HG03280 (cell line): ENCODE measurements around the gene MAP3K3.

Experiments used
- ATAC-seq: cut with Tn5 transposase; IDR thresholded peaks from one replicate; pipeline ENCODE4 v1.9.1; 2021; ENCODE audit warnings: mild to moderate bottlenecking, moderate library complexity; ENCODE audit not compliant: unreplicated experiment

Gene MAP3K3

DNA sequence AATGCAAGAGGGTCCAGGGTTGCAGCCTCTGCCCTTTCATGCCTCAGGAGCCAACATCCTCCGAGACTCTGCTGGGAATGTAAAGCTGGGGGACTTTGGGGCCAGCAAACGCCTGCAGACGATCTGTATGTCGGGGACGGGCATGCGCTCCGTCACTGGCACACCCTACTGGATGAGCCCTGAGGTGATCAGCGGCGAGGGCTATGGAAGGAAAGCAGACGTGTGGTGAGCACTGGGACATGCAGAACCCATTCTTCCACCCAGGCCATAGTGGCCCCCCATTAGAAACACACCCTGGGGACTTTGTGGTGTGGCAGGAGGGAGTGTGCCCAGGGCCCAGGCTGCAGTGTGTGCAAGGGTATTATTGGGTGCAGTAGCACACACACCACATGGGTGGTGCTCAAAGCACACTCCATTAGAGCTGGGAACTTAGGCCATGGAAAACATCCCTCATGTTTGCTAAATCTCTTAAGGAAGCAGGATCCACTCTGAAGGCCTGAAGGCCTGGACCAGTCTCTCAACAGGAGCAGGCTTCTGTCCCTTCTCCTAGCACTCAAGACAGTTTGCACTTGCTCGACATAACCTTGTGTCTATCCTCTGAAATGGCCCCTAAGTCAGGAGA is 70.1 kb downstream of the MAP3K3 start:
- ATAC-seq = no peak

DNA sequence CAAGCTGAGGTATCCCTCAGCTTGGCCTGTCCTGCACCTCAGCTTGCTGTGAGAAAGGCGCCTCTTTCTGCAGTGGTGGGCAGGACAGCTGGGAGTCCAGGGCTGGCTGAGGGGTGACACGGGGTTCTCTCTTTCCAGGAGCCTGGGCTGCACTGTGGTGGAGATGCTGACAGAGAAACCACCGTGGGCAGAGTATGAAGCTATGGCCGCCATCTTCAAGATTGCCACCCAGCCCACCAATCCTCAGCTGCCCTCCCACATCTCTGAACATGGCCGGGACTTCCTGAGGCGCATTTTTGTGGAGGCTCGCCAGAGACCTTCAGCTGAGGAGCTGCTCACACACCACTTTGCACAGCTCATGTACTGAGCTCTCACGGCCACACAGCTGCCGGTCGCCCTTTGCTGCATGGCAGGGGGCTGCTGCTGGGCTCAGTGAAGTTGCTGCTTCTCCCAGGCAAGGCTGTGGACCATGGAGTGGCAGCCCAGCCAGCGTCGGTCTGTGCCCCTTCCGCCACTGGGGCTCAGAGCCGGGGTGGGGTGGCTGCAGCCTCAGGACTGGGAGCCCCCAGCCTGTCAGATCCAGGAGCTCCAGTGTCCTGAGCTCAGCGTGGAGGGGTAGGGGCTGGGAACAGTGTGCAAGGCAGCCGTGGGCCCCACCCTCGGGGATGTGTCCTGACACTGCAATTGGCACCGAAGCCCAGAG is 71.3 kb downstream of the MAP3K3 start:
- ATAC-seq = no peak

DNA sequence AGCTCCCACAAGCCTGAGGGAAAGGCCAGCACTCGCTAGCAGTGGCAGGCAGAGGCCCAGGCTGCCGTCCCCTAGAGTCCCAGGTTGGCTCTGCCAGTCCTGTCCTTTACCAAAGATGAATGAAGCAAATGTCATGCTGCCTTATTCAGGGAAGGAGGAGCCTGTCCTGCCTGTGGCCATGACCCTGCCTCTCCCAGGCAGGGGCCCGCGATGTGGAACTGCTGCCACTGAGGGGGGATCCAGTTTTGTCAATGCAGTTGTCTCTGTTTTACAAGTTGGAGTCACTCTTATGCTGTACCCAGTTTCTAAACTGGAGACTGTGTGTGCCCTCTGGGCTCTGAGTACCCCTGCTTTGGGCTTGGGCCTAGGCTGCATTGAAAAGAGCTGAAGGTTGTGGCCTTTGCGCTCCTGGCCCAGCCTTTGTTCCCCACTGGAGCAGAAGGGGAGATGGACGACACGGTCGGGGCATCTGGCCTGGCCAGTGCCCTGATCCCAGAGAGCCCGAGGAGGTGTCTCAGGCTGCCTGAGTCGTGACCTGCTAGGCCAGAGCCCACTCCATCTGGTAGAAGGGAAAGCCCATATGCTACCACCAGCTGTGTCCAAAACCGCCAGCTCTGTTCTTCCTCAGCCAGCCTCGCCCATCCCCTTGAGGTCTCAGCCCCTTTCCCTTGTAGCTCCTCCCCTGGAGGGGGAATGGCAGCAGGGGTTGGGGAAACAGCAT is 72.2 kb downstream of the MAP3K3 start:
- no peak for ATAC-seq

DNA sequence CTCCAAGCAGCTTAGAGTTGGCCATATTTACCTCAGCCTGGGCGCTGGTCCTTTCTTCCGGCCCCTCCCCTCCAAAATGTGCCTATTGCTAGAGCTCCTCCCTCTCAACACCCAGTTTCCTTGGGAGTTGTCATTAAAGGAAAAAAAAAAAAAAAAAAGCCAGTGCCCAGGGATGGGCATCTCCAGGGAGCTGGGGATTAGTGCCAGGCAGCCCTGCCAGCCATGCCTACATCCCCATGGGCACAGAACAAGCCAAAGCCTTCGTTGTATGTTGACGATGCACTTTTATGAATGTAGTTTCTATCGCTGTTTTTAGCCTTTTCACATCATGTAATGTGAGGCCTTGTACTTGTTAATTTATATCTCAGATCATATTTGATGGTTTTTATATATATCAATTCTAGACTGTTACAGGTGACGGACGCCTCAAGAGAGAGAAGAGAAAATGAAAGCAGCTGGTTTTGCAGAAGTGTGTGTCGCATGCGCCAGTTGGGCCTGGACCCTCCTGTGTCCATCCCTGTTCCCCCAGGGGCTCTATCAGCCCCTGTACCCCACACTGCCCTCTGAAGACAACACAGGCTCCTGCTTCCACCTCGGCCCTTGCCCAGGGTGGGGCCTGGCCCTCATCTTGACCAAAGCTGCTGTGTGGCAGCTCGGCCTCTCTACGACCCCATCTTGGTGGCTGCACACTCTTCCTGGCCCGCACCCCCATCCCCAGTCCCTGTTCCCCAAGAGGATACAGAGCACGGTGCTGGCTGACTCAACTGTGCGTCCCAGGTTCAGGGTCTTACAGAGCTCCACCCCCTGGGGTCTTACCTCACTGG is 72.9 kb downstream of the MAP3K3 start:
- no peak for ATAC-seq

- ATAC-seq = no peak
These were observed 73.7 kb downstream of the MAP3K3 start for GRCh38 chr17:63695889-63696288.

- no peak for ATAC-seq
These were observed 74.3 kb downstream of the MAP3K3 start for GRCh38 chr17:63696381-63696961.

GRCh38 chr17:63697341-63698286 is 75.4 kb downstream of the MAP3K3 start:
- ATAC-seq = peak; percentile 26

GRCh38 chr17:63698381-63698885 is 76.2 kb downstream of the MAP3K3 start:
- ATAC-seq = no peak

DNA sequence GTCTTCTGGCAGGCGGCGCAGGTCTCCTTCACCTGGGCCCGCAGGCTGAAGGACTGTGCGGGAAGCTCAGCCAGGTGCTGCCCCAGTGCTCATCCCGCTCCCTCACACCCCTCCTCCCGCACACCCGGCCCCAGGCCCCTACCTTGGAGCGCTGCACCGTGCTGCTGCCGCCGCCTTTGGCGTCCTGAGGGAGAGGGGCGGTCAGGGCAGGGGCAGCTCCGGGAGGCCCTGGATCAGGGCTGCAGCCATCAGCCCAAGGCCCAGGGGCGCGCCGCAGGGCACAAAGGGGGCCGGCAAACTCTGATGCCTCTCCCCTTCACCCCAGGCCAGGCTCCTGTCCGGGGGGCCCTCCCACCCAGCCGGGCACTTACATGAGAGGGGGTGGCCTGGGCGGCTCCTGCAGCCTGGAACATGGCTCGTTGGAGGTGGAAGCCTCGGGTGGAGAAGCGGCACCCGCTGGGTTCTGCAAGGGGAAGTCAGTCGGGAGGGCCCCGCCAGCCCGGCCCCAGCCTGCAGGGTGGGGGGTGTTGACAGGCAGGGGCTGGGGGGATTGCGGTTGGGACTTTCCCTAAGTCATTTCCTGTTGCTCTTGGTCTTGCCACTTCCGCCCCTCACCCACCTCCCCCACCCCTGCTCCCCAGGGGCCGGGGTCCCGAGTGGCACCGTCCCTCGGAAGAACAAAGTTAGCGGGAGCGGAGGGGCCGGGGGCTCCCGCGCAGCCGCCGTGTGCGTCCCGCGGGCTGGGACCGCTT is 76.8 kb downstream of the MAP3K3 start:
- peak; percentile 16 for ATAC-seq

- peak; percentile 25 for ATAC-seq
These were observed 77.7 kb downstream of the MAP3K3 start, which contains the start of gene LIMD2 for GRCh38 chr17:63699638-63700527. Gene LIMD2, minus strand, starts transcription at chr17:63700125. Its CDS starts 827 bp downstream, at chr17:63699298.

DNA sequence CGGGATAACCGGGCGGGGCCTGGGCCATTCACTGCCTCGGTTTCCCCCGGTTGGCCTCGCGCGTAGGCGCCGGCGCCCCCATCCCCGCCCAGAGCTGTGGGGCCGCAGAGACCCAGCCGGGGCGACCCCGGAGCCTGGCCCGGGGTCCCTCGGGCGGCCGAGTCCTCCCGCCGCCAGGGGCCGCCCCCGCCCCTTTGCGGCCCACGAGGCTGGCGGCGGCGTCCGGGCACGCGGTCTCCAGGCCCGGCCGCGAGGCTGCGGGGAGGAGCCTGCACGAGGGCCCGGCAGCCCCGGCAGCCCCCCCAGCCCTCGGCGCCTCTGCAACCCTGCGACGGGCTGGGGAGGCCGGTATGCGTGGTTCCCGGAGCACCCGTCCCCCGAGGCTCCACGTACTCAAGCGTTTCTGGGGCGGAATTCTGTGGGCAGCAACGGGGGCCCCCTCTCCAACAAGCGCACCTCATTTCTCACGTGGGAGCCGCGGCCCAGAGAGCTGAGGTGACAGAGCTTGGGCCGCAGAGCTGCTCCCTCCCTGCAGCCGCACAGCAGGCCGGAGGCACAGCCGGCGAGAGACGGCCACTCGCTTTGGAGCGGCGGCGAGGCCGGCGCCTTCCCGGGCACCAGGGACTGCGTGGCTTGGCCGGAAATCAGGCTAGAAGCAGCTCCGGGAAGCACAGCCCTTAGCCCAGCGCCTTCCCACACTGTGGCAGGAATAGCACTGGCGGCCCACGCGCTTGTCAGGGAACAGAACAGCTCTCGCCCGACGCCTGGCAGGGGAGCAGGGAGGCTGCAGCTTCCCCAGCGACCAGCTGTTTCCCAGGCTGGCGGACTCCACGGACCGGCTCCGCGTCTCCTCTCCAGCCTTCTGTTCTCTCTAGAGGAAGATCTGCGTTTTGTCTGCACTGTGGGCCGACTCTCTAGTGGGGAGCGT is 78.6 kb downstream of the MAP3K3 start:
- no peak for ATAC-seq

- no peak for ATAC-seq
These were observed 79.2 kb downstream of the MAP3K3 start for GRCh38 chr17:63701456-63701820.

- no peak for ATAC-seq
These were observed 79.9 kb downstream of the MAP3K3 start for GRCh38 chr17:63701868-63702720.

- ATAC-seq = no peak
These were observed 80.5 kb downstream of the MAP3K3 start for GRCh38 chr17:63702721-63703015.

- no peak for ATAC-seq
These were observed 80.8 kb downstream of the MAP3K3 start for GRCh38 chr17:63703029-63703428.
